B cell (primary cell): Measurements from ENCODE around the gene CROCC. TPM values are rescaled to one million over a fixed set of nuclear protein-coding genes. Genes with fewer than 3 reads are reported as not detected.

Experiments
- ATAC-seq: fragments of 200-7000 bp; cut with Tn5 transposase; one replicate; pipeline ENCODE4 v1.10.0; 2021; ENCODE audit warnings: low read depth, mild to moderate bottlenecking, moderate number of reproducible peaks, moderate library complexity
- CTCF ChIA-PET: fragments of 350-600 bp; sonication (Branson Sonifier 250); formaldehyde crosslinking; loops from one replicate; lab custom pipeline; 2021; ENCODE audit warnings: antibody characterized with exemption, inconsistent platforms; lab: Charles Lee
- POLR2A ChIA-PET: fragments of 350-600 bp; sonication (Branson Sonifier 250); formaldehyde crosslinking; loops from one replicate; lab custom pipeline; 2021; ENCODE audit warnings: antibody characterized with exemption; lab: Charles Lee
- DNase-seq: peaks from one replicate; pipeline ENCODE4 v3.0.0; 2013
- H2AFZ ChIP-seq: 2 replicates; pipeline ENCODE4 v1.6.1; 2012; ENCODE audit warnings: mild to moderate bottlenecking, low read depth, low read length; ENCODE audit not compliant: insufficient read depth, poor library complexity, severe bottlenecking
- H3K27ac ChIP-seq, 2 donors: 1 replicate in 1 of 2; 2 replicates in 1 of 2; pipeline ENCODE4 v1.5.1; 2012 to 2013; ENCODE audit warnings: low read length in 2 of 2, mild to moderate bottlenecking in 2 of 2, moderate library complexity in 1 of 2
- H3K27me3 ChIP-seq, 4 experiments: fragments of 200-600 bp in 1 of 4; sonication (generic) in 1 of 4; replicated peaks in 1 of 4; 1 replicate in 2 of 4; 2 replicates in 2 of 4; pipeline versions ENCODE4 v1.6.1 to v1.7.0; 2013 to 2016; ENCODE audit warnings: low read length in 3 of 4, mild to moderate bottlenecking in 2 of 4, mixed read lengths in 1 of 4, moderate library complexity in 1 of 4; ENCODE audit not compliant: insufficient read depth in 4 of 4, control insufficient read depth in 3 of 4; ENCODE audit errors: control extremely low read depth in 1 of 4
- H3K36me3 ChIP-seq, 2 experiments: replicated peaks in 1 of 2; 1 replicate in 1 of 2; 2 replicates in 1 of 2; pipeline versions ENCODE4 v1.6.1 to v1.7.1; 2013; ENCODE audit warnings: low read length in 1 of 2; ENCODE audit not compliant: insufficient read depth in 2 of 2, control insufficient read depth in 1 of 2; ENCODE audit errors: control extremely low read depth in 1 of 2, extremely low read depth in 1 of 2
- H3K4me1 ChIP-seq, 2 donors: fragments of 200-600 bp in 1 of 2; sonication (generic) in 1 of 2; 1 replicate in 1 of 2; 2 replicates in 1 of 2; pipeline versions ENCODE4 v1.5.1 to v1.6.1; 2013 to 2017; ENCODE audit warnings: low read length in 2 of 2; ENCODE audit not compliant: control insufficient read depth in 2 of 2, insufficient read depth in 2 of 2
- H3K4me2 ChIP-seq: replicated peaks from 2 replicates; pipeline ENCODE3; 2012; ENCODE audit warnings: mild to moderate bottlenecking, low read depth, low read length; ENCODE audit not compliant: poor library complexity, severe bottlenecking
- H3K4me3 ChIP-seq, 5 experiments: fragments of 200-600 bp in 1 of 5; sonication (generic) in 1 of 5; 1 replicate in 3 of 5; 2 replicates in 2 of 5; pipeline versions ENCODE4 v1.5.1 to v1.7.0; 2011 to 2016; ENCODE audit warnings: low read length in 4 of 5, mild to moderate bottlenecking in 4 of 5, low read depth in 2 of 5, control low read depth in 1 of 5, moderate library complexity in 1 of 5; ENCODE audit not compliant: insufficient read depth in 1 of 5; ENCODE audit errors: control extremely low read depth in 1 of 5, extremely low read depth in 1 of 5
- H3K79me2 ChIP-seq: fragments of 200-600 bp; sonication (generic); one replicate; pipeline ENCODE4 v1.6.0; 2016; ENCODE audit warnings: low read length; ENCODE audit not compliant: control insufficient read depth, insufficient read depth
- H3K9ac ChIP-seq: fragments of 200-600 bp; sonication (generic); 2 replicates; pipeline ENCODE4 v1.6.1; 2017; ENCODE audit warnings: mild to moderate bottlenecking, low read length, moderate library complexity
- H3K9me3 ChIP-seq, 3 donors: one replicate each; pipeline versions ENCODE4 v1.6.1 to v1.7.1; 2013; ENCODE audit warnings: low read length in 2 of 3; ENCODE audit not compliant: control insufficient read depth in 2 of 3, insufficient read depth in 1 of 3; ENCODE audit errors: control extremely low read depth in 1 of 3
- H4K20me1 ChIP-seq: 2 replicates; pipeline ENCODE4 v1.6.0; 2012; ENCODE audit warnings: mild to moderate bottlenecking, low read length; ENCODE audit not compliant: insufficient read depth, control insufficient read depth, poor library complexity, severe bottlenecking
- H3K27ac Mint-ChIP-seq: one replicate; pipeline ENCODE4 v1.8.0; 2021; ENCODE audit warnings: mixed read lengths
- H3K27me3 Mint-ChIP-seq: one replicate; pipeline ENCODE4 v1.8.0; 2021; ENCODE audit warnings: mixed read lengths
- H3K4me1 Mint-ChIP-seq: one replicate; pipeline ENCODE4 v1.8.0; 2021; ENCODE audit warnings: mixed read lengths
- H3K4me3 Mint-ChIP-seq: one replicate; pipeline ENCODE4 v1.8.0; 2021; ENCODE audit warnings: mixed read lengths
- H3K9me3 Mint-ChIP-seq: one replicate; pipeline ENCODE4 v1.8.0; 2022; ENCODE audit warnings: mixed read lengths; ENCODE audit not compliant: insufficient read depth
- EZH2 ChIP-seq: IDR thresholded peaks from 2 replicates; pipeline ENCODE4 v1.6.1; 2012; ENCODE audit warnings: borderline replicate concordance, low read depth, mild to moderate bottlenecking, moderate library complexity, low read length; ENCODE audit not compliant: insufficient read depth, poor library complexity, severe bottlenecking
- WGBS: methylation state at CpG from one replicate; pipeline ENCODE4 v1.1.5; 2013; ENCODE audit warnings: missing lambda C conversion rate; ENCODE audit not compliant: insufficient coverage; 5-methylcytosine and 5-hydroxymethylcytosine counted together
- intact Hi-C: fragments of 100-400 bp; cut with micrococcal nuclease; formaldehyde crosslinking; loops from one replicate; pipeline ENCODE4 v1.10.0; 2022
- polyA plus RNA-seq: library from polyadenylated mRNA; depleted of rRNA; stranded (reverse); fragments of >200 nt; gene quantifications from 2 replicates; pipeline ENCODE4 v1.2.3, GENCODE V29; 2012
- total RNA-seq, 2 donors: library from RNA; stranded (reverse); fragments of 120-200 nt in 1 of 2; gene quantifications; 1 replicate in 1 of 2; 2 replicates in 1 of 2; pipeline versions ENCODE4 v1.2.3 to v1.2.4, GENCODE V29; 2013 to 2022
- TF ChIP-seq, protein P1 (sequence below): fragments of 200-600 bp; IDR thresholded peaks from one replicate; pipeline ENCODE4 v1.8.0; 2022; ENCODE audit warnings: antibody characterized with exemption, mild to moderate bottlenecking

Gene CROCC
- total and polyA plus RNA-seq, 2 donors (not counting 1 experiment from before 2014, with no cell fraction given) = 66.2 to 120 TPM

DNA sequence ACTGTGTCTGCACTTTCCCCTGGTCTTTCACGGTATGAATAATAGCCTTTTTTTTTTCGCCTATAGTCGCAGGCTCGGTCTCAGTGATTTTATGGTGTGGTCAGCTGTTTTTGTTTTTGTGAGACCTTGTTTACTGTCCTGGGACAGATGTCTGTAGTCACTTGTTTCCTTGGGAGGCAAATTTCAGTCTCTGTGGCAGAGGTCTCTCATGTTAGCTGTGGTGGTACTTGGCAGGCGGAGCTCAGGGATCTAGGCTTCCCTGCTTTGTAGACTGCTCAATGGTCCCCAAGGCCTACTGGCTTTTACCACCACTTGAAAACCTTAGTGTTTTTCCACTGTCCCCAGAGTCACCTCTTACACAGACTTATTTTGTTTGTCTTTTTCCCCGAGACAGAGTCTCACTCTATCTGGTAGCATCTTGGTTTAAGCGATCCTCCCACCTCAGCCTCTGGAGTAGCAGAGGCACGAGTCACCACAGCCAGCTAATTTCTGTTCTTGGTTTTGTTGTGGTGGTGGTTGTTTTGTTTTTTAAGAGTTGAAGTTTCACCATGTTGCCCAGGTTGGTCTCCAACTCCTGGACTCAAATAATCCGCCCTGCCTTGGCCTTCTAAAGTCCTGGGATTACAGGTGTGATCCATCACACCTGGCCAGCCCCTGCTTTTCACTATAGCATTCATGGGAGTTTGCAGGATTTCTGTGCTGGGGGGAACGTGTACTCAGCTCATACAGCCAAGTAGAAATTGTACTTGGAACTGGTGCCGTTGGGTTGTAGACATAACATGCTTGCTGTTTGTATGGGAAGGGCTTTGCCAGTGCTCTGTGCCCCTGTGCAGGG is 15.6 kb upstream of the CROCC start:
- Histone ChIP-seq H3K36me3 (no peaks in the 10 kb centered on the region), H3K9me3 (peaks cover 0 to 18% (median 9%) of the 10 kb centered on the region in 3 donors), H4K20me1 (no peaks in the 10 kb centered on the region), H2AFZ (no peak overlapping the region), H3K4me3 (peak overlapping the region in 1 of 5 experiments; percentile 12), H3K27ac (peak overlapping the region; percentile 96 to 99), H3K27me3 (no peaks in the 10 kb centered on the region), H3K4me2 (peak overlapping the region; percentile 77), H3K4me1 (peaks cover 33 to 48% of the 10 kb centered on the region in 2 donors), H3K79me2 (no peaks in the 10 kb centered on the region), H3K9ac (peak overlapping the region; percentile 21)
- Mint-ChIP-seq H3K4me1 (peaks cover 30% of the 10 kb centered on the region), H3K27ac (no peak overlapping the region), H3K9me3 (peaks cover 5% of the 10 kb centered on the region), H3K27me3 (no peaks in the 10 kb centered on the region), H3K4me3 (peak overlapping the region; percentile 0)
- ATAC-seq (no peak), DNase-seq (no peak)
- intact Hi-C loops = loop anchor here (1.0 kb wide), 2 partner anchors 7 to 10 kb away; no protein-coding TSS in a partner anchor
- 85% methylated on average over 8 of the region's 11 CpGs for WGBS
- ChIA-PET POLR2A (interaction anchor here (2.7 kb wide), 2 partner anchors 10 to 17 kb away, joined by 16 to 17 read pairs; partner anchors contain the start of gene RNU1-2), CTCF (interaction anchor here (1.6 kb wide), 1 partner anchor 54 kb away, joined by 5 read pairs; no protein-coding TSS in a partner anchor)
- TF ChIP-seq, protein P1, sequence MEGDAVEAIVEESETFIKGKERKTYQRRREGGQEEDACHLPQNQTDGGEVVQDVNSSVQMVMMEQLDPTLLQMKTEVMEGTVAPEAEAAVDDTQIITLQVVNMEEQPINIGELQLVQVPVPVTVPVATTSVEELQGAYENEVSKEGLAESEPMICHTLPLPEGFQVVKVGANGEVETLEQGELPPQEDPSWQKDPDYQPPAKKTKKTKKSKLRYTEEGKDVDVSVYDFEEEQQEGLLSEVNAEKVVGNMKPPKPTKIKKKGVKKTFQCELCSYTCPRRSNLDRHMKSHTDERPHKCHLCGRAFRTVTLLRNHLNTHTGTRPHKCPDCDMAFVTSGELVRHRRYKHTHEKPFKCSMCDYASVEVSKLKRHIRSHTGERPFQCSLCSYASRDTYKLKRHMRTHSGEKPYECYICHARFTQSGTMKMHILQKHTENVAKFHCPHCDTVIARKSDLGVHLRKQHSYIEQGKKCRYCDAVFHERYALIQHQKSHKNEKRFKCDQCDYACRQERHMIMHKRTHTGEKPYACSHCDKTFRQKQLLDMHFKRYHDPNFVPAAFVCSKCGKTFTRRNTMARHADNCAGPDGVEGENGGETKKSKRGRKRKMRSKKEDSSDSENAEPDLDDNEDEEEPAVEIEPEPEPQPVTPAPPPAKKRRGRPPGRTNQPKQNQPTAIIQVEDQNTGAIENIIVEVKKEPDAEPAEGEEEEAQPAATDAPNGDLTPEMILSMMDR = no peak
- no peak for TF ChIP-seq EZH2

DNA sequence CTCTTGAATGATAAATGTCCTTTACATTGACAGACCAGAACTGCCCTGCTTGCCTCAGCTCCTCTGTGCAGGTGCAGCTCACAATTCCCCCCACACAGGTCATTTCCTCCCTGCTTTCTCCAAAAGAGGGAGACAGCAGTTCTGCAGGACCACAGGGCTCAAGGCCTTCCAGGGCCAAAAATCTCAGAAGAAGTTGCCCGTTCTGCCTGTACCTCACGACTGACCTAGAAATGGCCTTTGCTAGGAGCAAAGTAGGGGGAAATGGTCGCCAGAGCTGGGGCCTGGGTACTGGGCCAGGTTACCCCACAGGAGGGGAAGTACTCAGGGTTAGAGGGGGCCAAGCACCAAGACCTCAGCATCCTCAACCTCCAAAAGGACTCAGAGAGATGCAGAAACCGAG is 14.9 kb upstream of the CROCC start:
- H3K27me3 Mint-ChIP-seq = no peaks in the 10 kb centered on the region
- ChIA-PET POLR2A (no interaction called here), CTCF (no interaction called here)
- no peak overlapping the region for H3K4me2 ChIP-seq
- peaks cover 0 to 18% (median 9%) of the 10 kb centered on the region in 3 donors for H3K9me3 ChIP-seq
- WGBS = 100% methylated on average over 2 of the region's 4 CpGs
- peaks cover 28 to 41% of the 10 kb centered on the region in 2 donors for H3K4me1 ChIP-seq
- H3K79me2 ChIP-seq = no peaks in the 10 kb centered on the region
- no peak overlapping the region for H3K27ac Mint-ChIP-seq
- no peaks in the 10 kb centered on the region for H3K36me3 ChIP-seq
- no peak overlapping the region for H3K9ac ChIP-seq
- intact Hi-C loops = no loop called here
- H3K4me1 Mint-ChIP-seq = peaks cover 23% of the 10 kb centered on the region
- DNase-seq (no peak), ATAC-seq (no peak)
- TF ChIP-seq EZH2 = no peak
- TF ChIP-seq, protein P1 = no peak
- H2AFZ ChIP-seq = no peak overlapping the region
- H3K9me3 Mint-ChIP-seq = peaks cover 5% of the 10 kb centered on the region
- H3K27me3 ChIP-seq = no peaks in the 10 kb centered on the region
- H3K4me3 ChIP-seq = no peak overlapping the region
- H3K4me3 Mint-ChIP-seq = no peak overlapping the region
- H3K27ac ChIP-seq = peak overlapping the region in 1 of 2 donors; percentile 99
- no peaks in the 10 kb centered on the region for H4K20me1 ChIP-seq
